ENCODE measurements around the gene COA8. TPM values are rescaled to one million over a fixed set of nuclear protein-coding genes. Genes with fewer than 3 reads are reported as not detected.

COA8 gene
- polyA plus RNA-seq, 1 of the 3 experiments (the other 2 are of a cell fraction), result 25.2 TPM

- TF ChIP-seq RAD21 (IDR thresholded peaks at IDR 0.05; ENCODE audit: low read length) (no peak), MXI1 (IDR thresholded peaks at IDR 0.05; ENCODE audit: low read depth, low read length) (no peak), PBX3 (IDR thresholded peaks at IDR 0.05) (no peak), RCOR1 (IDR thresholded peaks at IDR 0.05; ENCODE audit: low read length) (no peak), ELF1 (IDR thresholded peaks at IDR 0.05) (no peak), POLR2AphosphoS5 (IDR thresholded peaks at IDR 0.05; ENCODE audit: low read depth, low read length) (no peak), TCF12 (IDR thresholded peaks at IDR 0.05) (no peak), FOXJ3 (CRISPR knock-in tag; IDR thresholded peaks at IDR 0.05) (no peak), ZBTB33 (IDR thresholded peaks at IDR 0.05; ENCODE audit: borderline replicate concordance, low read depth) (no peak)
- TF ChIP-seq, protein P1, sequence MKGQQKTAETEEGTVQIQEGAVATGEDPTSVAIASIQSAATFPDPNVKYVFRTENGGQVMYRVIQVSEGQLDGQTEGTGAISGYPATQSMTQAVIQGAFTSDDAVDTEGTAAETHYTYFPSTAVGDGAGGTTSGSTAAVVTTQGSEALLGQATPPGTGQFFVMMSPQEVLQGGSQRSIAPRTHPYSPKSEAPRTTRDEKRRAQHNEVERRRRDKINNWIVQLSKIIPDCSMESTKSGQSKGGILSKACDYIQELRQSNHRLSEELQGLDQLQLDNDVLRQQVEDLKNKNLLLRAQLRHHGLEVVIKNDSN (IDR thresholded peaks at IDR 0.05; ENCODE audit: borderline replicate concordance, low read depth), result no peak
- H3K4me3 ChIP-seq (ENCODE audit: low read depth in 2 of 2, low read length in 1 of 2), result no peak overlapping the region
- peaks cover 18 to 19% of the 10 kb centered on the region in 2 experiments; a peak in 3 of 4 replicates for H3K4me1 ChIP-seq (ENCODE audit: control insufficient read depth in 1 of 2, insufficient read depth in 2 of 2, low read depth in 1 of 2, low read length in 1 of 2)
- no peaks in the 10 kb centered on the region for H3K9me2 ChIP-seq
- H2AFZ ChIP-seq (ENCODE audit: low read depth), result no peak overlapping the region
- H3K9ac ChIP-seq, result no peak overlapping the region
- H3K4me2 ChIP-seq, result no peak overlapping the region
- ChIA-PET POLR2A (no interaction called here), CTCF (interaction anchor here (1.8 to 11.6 kb wide), 7 partner anchors 10 to 157 kb away, joined by 7 to 194 read pairs (median 31); partner anchors contain the start of gene CKB)
- no peaks in the 10 kb centered on the region for H3K9me3 ChIP-seq
- peak; percentile 27 for DNase-seq
- H4K20me1 ChIP-seq (ENCODE audit: insufficient read depth), result peaks cover 17% of the 10 kb centered on the region
- 89% methylated on average over 18 of the region's 18 CpGs for WGBS (ENCODE audit: low lambda C conversion rate)
- no peak overlapping the region for H3K27ac ChIP-seq (ENCODE audit: low read depth in 2 of 2, low read length in 1 of 2)
- H3K36me3 ChIP-seq (replicated peaks in 1 of 2; ENCODE audit: control insufficient read depth in 1 of 2, insufficient read depth in 2 of 2, low read length in 1 of 2), result no peaks in the 10 kb centered on the region
- H3F3A ChIP-seq (replicated peaks; ENCODE audit: insufficient read depth), result peaks cover 17% of the 10 kb centered on the region
- peaks cover 19% of the 10 kb centered on the region for H3K79me2 ChIP-seq (ENCODE audit: insufficient read depth)
- H3K27me3 ChIP-seq (ENCODE audit: insufficient read depth), result no peaks in the 10 kb centered on the region
Measured at GRCh38 chr14:103547941-103548462, 14.8 kb upstream of the COA8 start.

- no peak for TF ChIP-seq EP300 (IDR thresholded peaks at IDR 0.05; ENCODE audit: borderline replicate concordance in 1 of 2, low read depth in 1 of 2, low read length in 1 of 2)
- no peak for TF ChIP-seq SIN3A (IDR thresholded peaks at IDR 0.05; ENCODE audit: borderline replicate concordance, low read depth, low read length)
- no peak for TF ChIP-seq JUND (IDR thresholded peaks at IDR 0.05)
- TF ChIP-seq FOSL2 (IDR thresholded peaks at IDR 0.05; ENCODE audit: borderline replicate concordance, low read depth), result no peak
- no peak for TF ChIP-seq NFIC (IDR thresholded peaks at IDR 0.05; ENCODE audit: borderline replicate concordance)
- TF ChIP-seq EZH2phosphoT487 (IDR thresholded peaks at IDR 0.05; ENCODE audit: borderline replicate concordance, low read depth), result no peak
- TF ChIP-seq YY1 (IDR thresholded peaks at IDR 0.05; ENCODE audit: low read depth), result no peak
- TF ChIP-seq, protein P2, sequence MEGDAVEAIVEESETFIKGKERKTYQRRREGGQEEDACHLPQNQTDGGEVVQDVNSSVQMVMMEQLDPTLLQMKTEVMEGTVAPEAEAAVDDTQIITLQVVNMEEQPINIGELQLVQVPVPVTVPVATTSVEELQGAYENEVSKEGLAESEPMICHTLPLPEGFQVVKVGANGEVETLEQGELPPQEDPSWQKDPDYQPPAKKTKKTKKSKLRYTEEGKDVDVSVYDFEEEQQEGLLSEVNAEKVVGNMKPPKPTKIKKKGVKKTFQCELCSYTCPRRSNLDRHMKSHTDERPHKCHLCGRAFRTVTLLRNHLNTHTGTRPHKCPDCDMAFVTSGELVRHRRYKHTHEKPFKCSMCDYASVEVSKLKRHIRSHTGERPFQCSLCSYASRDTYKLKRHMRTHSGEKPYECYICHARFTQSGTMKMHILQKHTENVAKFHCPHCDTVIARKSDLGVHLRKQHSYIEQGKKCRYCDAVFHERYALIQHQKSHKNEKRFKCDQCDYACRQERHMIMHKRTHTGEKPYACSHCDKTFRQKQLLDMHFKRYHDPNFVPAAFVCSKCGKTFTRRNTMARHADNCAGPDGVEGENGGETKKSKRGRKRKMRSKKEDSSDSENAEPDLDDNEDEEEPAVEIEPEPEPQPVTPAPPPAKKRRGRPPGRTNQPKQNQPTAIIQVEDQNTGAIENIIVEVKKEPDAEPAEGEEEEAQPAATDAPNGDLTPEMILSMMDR (IDR thresholded peaks at IDR 0.05), result no peak
- no peak for TF ChIP-seq TAF1 (IDR thresholded peaks at IDR 0.05; ENCODE audit: borderline replicate concordance, low read depth, low read length)
- no peak for TF ChIP-seq ELF1 (IDR thresholded peaks at IDR 0.05)
- Histone ChIP-seq H3K9ac (no peak overlapping the region), H3K27me3 (ENCODE audit: insufficient read depth) (no peaks in the 10 kb centered on the region), H3K4me2 (no peak overlapping the region), H3K27ac (ENCODE audit: low read depth in 2 of 2, low read length in 1 of 2) (no peak overlapping the region; a peak in 1 of 4 replicates), H3K79me2 (ENCODE audit: insufficient read depth) (peaks cover 26% of the 10 kb centered on the region), H3K4me1 (ENCODE audit: control insufficient read depth in 1 of 2, insufficient read depth in 2 of 2, low read depth in 1 of 2, low read length in 1 of 2) (peaks cover 12 to 19% of the 10 kb centered on the region in 2 experiments; a peak in 3 of 4 replicates), H2AFZ (ENCODE audit: low read depth) (no peak overlapping the region), H3K36me3 (replicated peaks in 1 of 2; ENCODE audit: control insufficient read depth in 1 of 2, insufficient read depth in 2 of 2, low read length in 1 of 2) (no peaks in the 10 kb centered on the region), H3F3A (replicated peaks; ENCODE audit: insufficient read depth) (peaks cover 17% of the 10 kb centered on the region), H4K20me1 (ENCODE audit: insufficient read depth) (peaks cover 17% of the 10 kb centered on the region), H3K9me3 (no peaks in the 10 kb centered on the region), H3K4me3 (ENCODE audit: low read depth in 2 of 2, low read length in 1 of 2) (no peak overlapping the region), H3K9me2 (no peaks in the 10 kb centered on the region)
- WGBS (ENCODE audit: low lambda C conversion rate), result 76% methylated on average over 13 of the region's 27 CpGs
- DNase-seq, result peak; percentile 24
- ChIA-PET POLR2A (no interaction called here), CTCF (interaction anchor here (0.6 to 11.6 kb wide), 5 partner anchors 9 to 230 kb away, joined by 3 to 194 read pairs (median 37); partner anchors contain the start of gene CKB)
Measured at GRCh38 chr14:103548463-103549351, 14.1 kb upstream of the COA8 start.
